ENCODE data around the gene CCM2.

The CCM2 gene

DNA sequence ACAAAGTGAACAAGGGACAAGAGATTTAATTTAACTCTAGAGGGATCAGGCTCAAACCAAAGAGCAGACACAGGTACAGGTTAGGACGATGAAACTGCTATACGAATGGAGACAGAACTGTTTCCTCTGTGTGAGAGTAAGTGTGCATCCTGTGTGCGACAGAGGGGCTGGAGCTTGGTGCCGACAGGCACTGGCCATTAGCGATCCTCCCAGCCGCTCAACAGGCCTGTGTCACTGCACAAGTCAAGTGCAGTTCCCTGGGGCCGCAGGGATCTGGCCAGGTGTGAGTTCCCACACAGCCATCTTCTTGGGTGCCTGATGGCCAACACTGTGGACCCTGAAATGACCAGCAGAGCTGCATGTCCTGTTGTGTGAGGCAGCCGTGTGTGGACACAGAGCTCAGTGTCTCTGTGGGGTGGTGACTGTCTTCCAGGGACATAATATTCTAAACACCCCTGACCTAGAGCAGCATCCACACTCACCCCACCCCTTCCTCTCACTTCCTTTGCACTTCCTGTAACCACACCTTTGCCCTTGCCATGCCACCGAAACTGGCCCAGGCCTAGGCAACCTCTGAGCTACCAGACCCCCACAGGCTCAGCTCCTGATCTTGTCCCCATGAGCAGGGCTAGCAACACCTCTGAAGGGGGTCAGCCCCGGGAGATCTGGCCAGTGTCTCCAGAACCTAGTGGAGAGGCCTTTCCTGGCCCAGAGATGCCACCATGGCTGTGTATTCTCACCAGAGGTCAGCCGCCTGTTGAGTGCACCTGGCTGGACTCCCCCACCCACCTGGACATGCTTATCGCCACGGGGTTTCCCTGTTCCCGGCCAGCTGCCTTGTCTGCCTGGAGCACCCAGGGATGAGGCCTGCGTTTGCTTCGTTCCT is 123.2 kb downstream of the CCM2 start:
- Mint-ChIP-seq H3K27ac (no peak overlapping the region), H3K4me3 (no peak overlapping the region), H3K27me3 (ENCODE audit: low read depth) (no peaks in the 10 kb centered on the region), H3K36me3 (ENCODE audit: low read depth) (no peaks in the 10 kb centered on the region), H3K9me3 (no peaks in the 10 kb centered on the region), H3K4me1 (no peaks in the 10 kb centered on the region)
- TF ChIP-seq, protein P1, sequence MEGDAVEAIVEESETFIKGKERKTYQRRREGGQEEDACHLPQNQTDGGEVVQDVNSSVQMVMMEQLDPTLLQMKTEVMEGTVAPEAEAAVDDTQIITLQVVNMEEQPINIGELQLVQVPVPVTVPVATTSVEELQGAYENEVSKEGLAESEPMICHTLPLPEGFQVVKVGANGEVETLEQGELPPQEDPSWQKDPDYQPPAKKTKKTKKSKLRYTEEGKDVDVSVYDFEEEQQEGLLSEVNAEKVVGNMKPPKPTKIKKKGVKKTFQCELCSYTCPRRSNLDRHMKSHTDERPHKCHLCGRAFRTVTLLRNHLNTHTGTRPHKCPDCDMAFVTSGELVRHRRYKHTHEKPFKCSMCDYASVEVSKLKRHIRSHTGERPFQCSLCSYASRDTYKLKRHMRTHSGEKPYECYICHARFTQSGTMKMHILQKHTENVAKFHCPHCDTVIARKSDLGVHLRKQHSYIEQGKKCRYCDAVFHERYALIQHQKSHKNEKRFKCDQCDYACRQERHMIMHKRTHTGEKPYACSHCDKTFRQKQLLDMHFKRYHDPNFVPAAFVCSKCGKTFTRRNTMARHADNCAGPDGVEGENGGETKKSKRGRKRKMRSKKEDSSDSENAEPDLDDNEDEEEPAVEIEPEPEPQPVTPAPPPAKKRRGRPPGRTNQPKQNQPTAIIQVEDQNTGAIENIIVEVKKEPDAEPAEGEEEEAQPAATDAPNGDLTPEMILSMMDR (IDR thresholded peaks at IDR 0.05; ENCODE audit: unreplicated experiment in 3 of 3) = no peak

DNA sequence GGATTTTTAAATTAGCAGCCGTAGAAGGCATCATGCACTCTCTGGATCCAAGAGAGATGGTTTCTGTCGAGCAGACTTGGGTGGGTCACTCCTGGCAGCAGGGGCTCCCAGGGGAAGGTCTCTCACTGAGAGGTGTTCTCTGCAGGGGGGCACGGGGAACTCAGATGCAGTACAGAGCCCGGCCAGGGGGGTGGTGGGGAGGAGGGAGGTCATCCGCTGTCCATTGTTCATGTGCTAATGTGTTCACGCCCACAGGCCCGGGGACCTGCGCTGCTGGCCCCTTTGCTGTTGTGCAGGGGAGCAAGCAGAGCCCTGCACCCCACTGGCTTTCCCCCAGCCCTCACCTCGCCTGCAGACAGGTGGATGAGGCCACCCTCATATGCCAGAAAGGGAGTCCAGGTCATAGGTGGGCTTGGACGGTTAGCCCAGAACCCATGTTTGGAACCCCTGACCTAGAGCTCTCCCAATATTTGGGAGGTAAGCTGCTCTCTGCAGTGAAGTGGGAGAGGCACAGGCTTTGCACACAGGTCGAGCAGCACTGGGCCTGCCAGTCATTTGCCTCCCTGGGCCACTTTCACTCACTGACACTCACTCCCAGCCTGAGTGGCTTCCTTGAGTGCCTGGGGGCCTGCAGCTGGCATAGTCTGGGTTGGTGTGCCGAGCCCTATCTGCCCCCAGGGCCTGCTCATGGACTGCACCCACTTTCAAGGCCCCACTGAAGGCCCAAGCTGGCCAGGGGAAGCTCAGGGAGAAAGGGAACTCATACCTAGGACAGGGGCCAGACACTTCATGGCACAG is 124.1 kb downstream of the CCM2 start:
- Mint-ChIP-seq H3K36me3 (ENCODE audit: low read depth) (no peaks in the 10 kb centered on the region), H3K9me3 (no peaks in the 10 kb centered on the region), H3K27ac (no peak overlapping the region), H3K4me1 (no peaks in the 10 kb centered on the region), H3K4me3 (no peak overlapping the region), H3K27me3 (ENCODE audit: low read depth) (no peaks in the 10 kb centered on the region)
- TF ChIP-seq, protein P1 (IDR thresholded peaks at IDR 0.05; ENCODE audit: unreplicated experiment in 3 of 3) = no peak

DNA sequence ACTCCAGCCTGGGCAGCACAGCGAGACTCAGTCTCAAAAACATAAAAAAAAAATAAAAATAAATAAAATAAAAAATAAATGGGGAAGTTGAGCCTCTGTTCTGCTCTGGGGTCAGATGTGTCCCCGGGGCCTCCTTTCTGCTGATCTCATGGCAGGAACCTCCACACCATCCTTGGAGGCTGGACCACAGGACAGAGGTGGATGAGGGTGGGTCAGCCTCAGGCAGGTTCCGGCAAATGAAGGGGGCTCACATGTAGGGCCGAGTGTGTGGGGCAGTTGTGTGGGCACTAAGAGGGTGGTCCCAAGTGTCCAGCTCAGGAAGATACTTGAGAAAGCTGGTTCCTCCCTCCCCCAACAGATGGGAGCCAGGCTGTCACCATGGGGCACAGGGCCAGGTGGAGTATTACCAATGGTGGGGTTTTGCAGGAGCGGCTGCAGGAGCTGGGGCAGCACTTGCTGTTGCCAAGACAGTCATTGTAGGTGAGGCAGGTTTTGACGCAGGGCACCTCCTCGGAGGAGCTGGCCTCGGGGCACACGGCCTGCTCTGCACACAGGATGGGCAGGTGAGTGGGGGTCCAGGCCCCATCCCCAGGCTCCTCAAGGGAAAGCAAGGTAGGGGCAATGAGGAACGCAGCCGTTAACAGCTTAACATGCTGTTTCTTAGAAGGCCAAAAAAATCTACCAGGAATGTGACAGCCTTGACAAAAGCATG is 125.3 kb downstream of the CCM2 start:
- no peak overlapping the region for H3K27ac Mint-ChIP-seq
- H3K4me1 Mint-ChIP-seq = no peaks in the 10 kb centered on the region
- TF ChIP-seq, protein P1 (IDR thresholded peaks at IDR 0.05; ENCODE audit: unreplicated experiment in 3 of 3) = no peak
- H3K9me3 Mint-ChIP-seq = no peaks in the 10 kb centered on the region
- no peaks in the 10 kb centered on the region for H3K36me3 Mint-ChIP-seq (ENCODE audit: low read depth)
- H3K27me3 Mint-ChIP-seq (ENCODE audit: low read depth) = no peaks in the 10 kb centered on the region
- H3K4me3 Mint-ChIP-seq = no peak overlapping the region

Measured in nephron (organoid).